Keratinocyte (primary cell): ENCODE results near the gene PRRC2B.

Source experiments
- EZH2 ChIP-seq: IDR thresholded peaks from one replicate; pipeline ENCODE4 v1.6.1; 2012; ENCODE audit warnings: inconsistent platforms, mild to moderate bottlenecking, low read length, moderate library complexity
- TF ChIP-seq, protein P1 (sequence below), 3 experiments: IDR thresholded peaks in 1 of 3; conservative IDR thresholded peaks in 1 of 3; optimal IDR thresholded peaks in 1 of 3; 2 replicates in 2 of 3; 3 replicates in 1 of 3; pipeline versions ENCODE3 to v1.5.1; 2011; ENCODE audit warnings: low read length in 3 of 3, mild to moderate bottlenecking in 3 of 3, moderate library complexity in 2 of 3, control low read depth in 1 of 3, inconsistent platforms in 1 of 3; ENCODE audit not compliant: insufficient read depth in 2 of 3; ENCODE audit errors: extremely low read depth in 1 of 3

DNA sequence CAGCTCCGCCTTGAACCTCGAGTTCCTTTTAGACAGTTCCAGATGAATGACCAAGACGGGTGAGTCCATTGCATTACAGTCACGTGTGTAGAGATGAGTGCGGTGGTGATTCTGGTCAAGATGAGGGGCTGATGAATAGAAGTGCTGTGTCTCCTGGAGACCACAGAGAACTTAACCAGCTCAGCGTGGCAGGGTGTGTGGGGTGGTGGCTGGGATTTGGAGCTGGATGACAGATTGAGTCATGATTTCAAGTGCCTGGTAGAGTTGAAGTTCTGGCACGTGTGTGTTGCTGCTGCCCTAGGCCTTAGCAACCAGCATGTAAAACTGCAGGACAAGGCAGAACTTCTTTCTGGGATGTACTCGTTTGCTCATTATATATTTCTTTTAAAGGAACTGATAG, 53.3 kb downstream of the PRRC2B start:
- TF ChIP-seq, protein P1, sequence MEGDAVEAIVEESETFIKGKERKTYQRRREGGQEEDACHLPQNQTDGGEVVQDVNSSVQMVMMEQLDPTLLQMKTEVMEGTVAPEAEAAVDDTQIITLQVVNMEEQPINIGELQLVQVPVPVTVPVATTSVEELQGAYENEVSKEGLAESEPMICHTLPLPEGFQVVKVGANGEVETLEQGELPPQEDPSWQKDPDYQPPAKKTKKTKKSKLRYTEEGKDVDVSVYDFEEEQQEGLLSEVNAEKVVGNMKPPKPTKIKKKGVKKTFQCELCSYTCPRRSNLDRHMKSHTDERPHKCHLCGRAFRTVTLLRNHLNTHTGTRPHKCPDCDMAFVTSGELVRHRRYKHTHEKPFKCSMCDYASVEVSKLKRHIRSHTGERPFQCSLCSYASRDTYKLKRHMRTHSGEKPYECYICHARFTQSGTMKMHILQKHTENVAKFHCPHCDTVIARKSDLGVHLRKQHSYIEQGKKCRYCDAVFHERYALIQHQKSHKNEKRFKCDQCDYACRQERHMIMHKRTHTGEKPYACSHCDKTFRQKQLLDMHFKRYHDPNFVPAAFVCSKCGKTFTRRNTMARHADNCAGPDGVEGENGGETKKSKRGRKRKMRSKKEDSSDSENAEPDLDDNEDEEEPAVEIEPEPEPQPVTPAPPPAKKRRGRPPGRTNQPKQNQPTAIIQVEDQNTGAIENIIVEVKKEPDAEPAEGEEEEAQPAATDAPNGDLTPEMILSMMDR (optimal IDR thresholded peaks at IDR 0.05 in 1 of 3, IDR thresholded peaks at IDR 0.05 in 1 of 3, conservative IDR thresholded peaks at IDR 0.05 in 1 of 3; ENCODE audit: extremely low read depth in 1 of 3, insufficient read depth in 2 of 3, low read length in 3 of 3): no peak
- TF ChIP-seq EZH2: no peak
